IPS-11a (cell line): ENCODE results near the gene MICAL3.
A peak's percentile ranks its signal among the peaks of the same experiment; 100 is the strongest.
"Not testable (repeated sequence)": the region's sequence is repeated elsewhere in the genome, so short reads cannot be mapped to it uniquely, and the experiment has no call there.

ENCODE experiments used
- H3K4me3 ChIP-seq: one replicate; pipeline ENCODE4 v1.5.1; 2013; ENCODE audit warnings: low read depth, low read length, control low read depth

Gene MICAL3

GRCh38 chr22:18032455-18033101 is 8.2 kb upstream of the MICAL3 start:
- no peak overlapping the region for H3K4me3 ChIP-seq

- H3K4me3 ChIP-seq: no peak overlapping the region
Measured at GRCh38 chr22:18031695-18032454, 7.5 kb upstream of the MICAL3 start.

GRCh38 chr22:18029686-18030267 is 5.4 kb upstream of the MICAL3 start:
- H3K4me3 ChIP-seq: no peak overlapping the region

GRCh38 chr22:18028817-18029527 is 4.6 kb upstream of the MICAL3 start:
- H3K4me3 ChIP-seq: no peak overlapping the region

- H3K4me3 ChIP-seq: not testable (repeated sequence)
Measured at GRCh38 chr22:18025898-18026297, 1.5 kb upstream of the MICAL3 start.

- peak overlapping the region; percentile 27 for H3K4me3 ChIP-seq
Measured at GRCh38 chr22:18024956-18025720, 777 bp upstream of the MICAL3 start.

- H3K4me3 ChIP-seq: peak overlapping the region; percentile 27
Measured at GRCh38 chr22:18023509-18024275, 669 bp downstream of the MICAL3 start.

- no peak overlapping the region for H3K4me3 ChIP-seq
Measured at GRCh38 chr22:18022876-18023275, 1.5 kb downstream of the MICAL3 start.

GRCh38 chr22:18021431-18021830 is 2.9 kb downstream of the MICAL3 start:
- no peak overlapping the region for H3K4me3 ChIP-seq

- not testable (repeated sequence) for H3K4me3 ChIP-seq
Measured at GRCh38 chr22:18020743-18021142, 3.6 kb downstream of the MICAL3 start.

GRCh38 chr22:18013947-18014346 is 10.4 kb downstream of the MICAL3 start:
- no peak overlapping the region for H3K4me3 ChIP-seq

- H3K4me3 ChIP-seq: no peak overlapping the region
Measured at GRCh38 chr22:18013436-18013835, 10.9 kb downstream of the MICAL3 start.

- no peak overlapping the region for H3K4me3 ChIP-seq
Measured at GRCh38 chr22:18012531-18012930, 11.8 kb downstream of the MICAL3 start.

GRCh38 chr22:18010266-18010665 is 14.1 kb downstream of the MICAL3 start:
- no peak overlapping the region for H3K4me3 ChIP-seq

- no peak overlapping the region for H3K4me3 ChIP-seq
Measured at GRCh38 chr22:18008136-18008535, 16.2 kb downstream of the MICAL3 start.

- no peak overlapping the region for H3K4me3 ChIP-seq
Measured at GRCh38 chr22:18005201-18005926, 19.0 kb downstream of the MICAL3 start.

GRCh38 chr22:18001894-18002315 is 22.5 kb downstream of the MICAL3 start:
- H3K4me3 ChIP-seq: not testable (repeated sequence)

- H3K4me3 ChIP-seq: peak overlapping the region; percentile 69
Measured at GRCh38 chr22:18001040-18001893, 23.1 kb downstream of the MICAL3 start.
